ENCODE measurements around the gene ABLIM3.

GRCh38 chr5:149130121-149130914 is 11.0 kb upstream of the ABLIM3 start:
- TF ChIP-seq GATA2 (IDR thresholded peaks at IDR 0.05; ENCODE audit: low read depth, low read length) (no peak), GATA3 (IDR thresholded peaks at IDR 0.05; ENCODE audit: low read depth, low read length) (no peak)

Data from SH-SY5Y (cell line).